Nephron progenitor cell (in vitro differentiated cells): ENCODE measurements around the gene FBRSL1.

Experiments used
- DNase-seq: peaks from one replicate; pipeline ENCODE4 v3.0.0; 2021
- H3K27ac Mint-ChIP-seq: 2 replicates; pipeline ENCODE4 v1.8.0; 2021; ENCODE audit warnings: mild to moderate bottlenecking, moderate library complexity, mixed read lengths
- H3K27me3 Mint-ChIP-seq: 2 replicates; pipeline ENCODE4 v1.8.0; 2021; ENCODE audit warnings: mild to moderate bottlenecking, low read depth, mixed read lengths; ENCODE audit not compliant: poor library complexity
- H3K36me3 Mint-ChIP-seq: 2 replicates; pipeline ENCODE4 v1.8.0; 2021; ENCODE audit warnings: low read depth, mixed read lengths
- H3K4me1 Mint-ChIP-seq: 2 replicates; pipeline ENCODE4 v1.8.0; 2021; ENCODE audit warnings: mixed read lengths
- H3K4me3 Mint-ChIP-seq: 2 replicates; pipeline ENCODE4 v1.8.0; 2021; ENCODE audit warnings: mild to moderate bottlenecking, moderate library complexity, mixed read lengths
- H3K9me3 Mint-ChIP-seq: 2 replicates; pipeline ENCODE4 v1.8.0; 2021; ENCODE audit warnings: mild to moderate bottlenecking, moderate library complexity, mixed read lengths
- TF ChIP-seq, protein P1 (sequence below): fragments of 200-600 bp; sonication (generic); IDR thresholded peaks from 2 replicates; pipeline ENCODE4 v1.5.0; 2021; ENCODE audit warnings: antibody characterized with exemption

FBRSL1 gene

DNA sequence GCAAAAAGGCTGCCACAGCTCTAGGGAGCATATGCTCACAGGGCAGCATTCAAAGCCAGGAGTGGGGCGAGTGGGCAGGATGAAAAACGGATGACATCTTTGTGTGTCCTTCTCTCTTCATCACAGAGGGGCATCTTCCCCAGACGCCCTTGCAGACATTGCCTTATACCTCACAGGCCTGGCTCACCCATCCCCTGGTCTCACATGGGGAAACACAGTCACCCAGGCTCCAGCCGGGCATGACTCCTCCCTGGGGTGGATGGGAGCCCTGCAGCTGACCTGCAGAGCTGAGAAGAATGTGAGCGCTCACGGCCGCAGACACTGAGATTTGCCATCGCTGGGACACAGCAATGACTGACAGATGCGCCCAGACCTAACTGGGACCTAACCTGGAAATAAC, 7.2 kb upstream of the FBRSL1 start:
- peaks cover 64% of the 10 kb centered on the region for H3K27me3 Mint-ChIP-seq
- H3K9me3 Mint-ChIP-seq, result no peaks in the 10 kb centered on the region
- no peaks in the 10 kb centered on the region for H3K36me3 Mint-ChIP-seq
- H3K4me3 Mint-ChIP-seq, result no peak overlapping the region
- no peak overlapping the region for H3K27ac Mint-ChIP-seq
- TF ChIP-seq, protein P1, sequence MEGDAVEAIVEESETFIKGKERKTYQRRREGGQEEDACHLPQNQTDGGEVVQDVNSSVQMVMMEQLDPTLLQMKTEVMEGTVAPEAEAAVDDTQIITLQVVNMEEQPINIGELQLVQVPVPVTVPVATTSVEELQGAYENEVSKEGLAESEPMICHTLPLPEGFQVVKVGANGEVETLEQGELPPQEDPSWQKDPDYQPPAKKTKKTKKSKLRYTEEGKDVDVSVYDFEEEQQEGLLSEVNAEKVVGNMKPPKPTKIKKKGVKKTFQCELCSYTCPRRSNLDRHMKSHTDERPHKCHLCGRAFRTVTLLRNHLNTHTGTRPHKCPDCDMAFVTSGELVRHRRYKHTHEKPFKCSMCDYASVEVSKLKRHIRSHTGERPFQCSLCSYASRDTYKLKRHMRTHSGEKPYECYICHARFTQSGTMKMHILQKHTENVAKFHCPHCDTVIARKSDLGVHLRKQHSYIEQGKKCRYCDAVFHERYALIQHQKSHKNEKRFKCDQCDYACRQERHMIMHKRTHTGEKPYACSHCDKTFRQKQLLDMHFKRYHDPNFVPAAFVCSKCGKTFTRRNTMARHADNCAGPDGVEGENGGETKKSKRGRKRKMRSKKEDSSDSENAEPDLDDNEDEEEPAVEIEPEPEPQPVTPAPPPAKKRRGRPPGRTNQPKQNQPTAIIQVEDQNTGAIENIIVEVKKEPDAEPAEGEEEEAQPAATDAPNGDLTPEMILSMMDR, result no peak
- H3K4me1 Mint-ChIP-seq, result peaks cover 8% of the 10 kb centered on the region
- no peak for DNase-seq

DNA sequence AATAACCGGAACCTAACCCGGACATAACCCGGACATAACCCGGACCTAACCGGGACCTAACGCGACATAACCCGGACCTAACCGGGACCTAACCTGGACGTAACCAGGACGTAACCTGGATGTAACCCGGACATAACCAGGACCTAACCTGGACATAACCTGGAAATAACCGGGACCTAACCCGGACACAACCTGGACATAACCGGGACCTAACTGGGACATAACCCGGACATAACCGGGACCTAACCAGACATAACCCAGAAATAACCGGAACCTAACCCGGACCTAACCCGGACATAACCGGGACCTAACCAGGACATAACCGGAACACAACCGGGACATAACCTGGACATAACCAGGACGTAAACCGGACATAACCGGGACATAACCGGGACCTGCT, 6.7 kb upstream of the FBRSL1 start:
- TF ChIP-seq, protein P1, result no peak
- peaks cover 69% of the 10 kb centered on the region for H3K27me3 Mint-ChIP-seq
- peaks cover 13% of the 10 kb centered on the region for H3K4me1 Mint-ChIP-seq
- no peak for DNase-seq
- no peak overlapping the region for H3K4me3 Mint-ChIP-seq
- H3K36me3 Mint-ChIP-seq, result no peaks in the 10 kb centered on the region
- H3K9me3 Mint-ChIP-seq, result no peaks in the 10 kb centered on the region
- no peak overlapping the region for H3K27ac Mint-ChIP-seq

DNA sequence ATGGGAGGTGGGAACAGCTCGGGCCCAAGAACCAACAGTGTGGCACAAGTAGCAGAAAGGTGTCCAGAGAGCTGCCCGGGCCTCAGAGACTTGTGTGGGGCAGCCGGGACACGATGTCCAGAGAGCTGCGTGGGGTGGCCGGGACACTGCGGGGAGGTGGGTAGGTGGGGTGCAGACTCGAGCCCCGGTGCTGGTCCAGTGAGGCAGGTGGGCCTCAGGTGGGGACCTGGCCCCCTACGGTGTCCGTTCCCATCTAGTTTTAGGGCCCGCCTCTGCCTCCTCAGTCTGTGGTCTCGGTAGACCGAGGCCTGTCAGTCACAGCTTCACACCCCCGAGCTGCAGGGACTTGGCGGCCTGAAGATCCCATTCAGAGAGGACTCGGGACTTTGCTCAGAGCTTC, 6.3 kb upstream of the FBRSL1 start:
- Mint-ChIP-seq H3K27me3 (peaks cover 73% of the 10 kb centered on the region), H3K9me3 (no peaks in the 10 kb centered on the region), H3K36me3 (no peaks in the 10 kb centered on the region), H3K4me3 (no peak overlapping the region), H3K27ac (no peak overlapping the region), H3K4me1 (peaks cover 15% of the 10 kb centered on the region)
- no peak for DNase-seq
- TF ChIP-seq, protein P1, result no peak

DNA sequence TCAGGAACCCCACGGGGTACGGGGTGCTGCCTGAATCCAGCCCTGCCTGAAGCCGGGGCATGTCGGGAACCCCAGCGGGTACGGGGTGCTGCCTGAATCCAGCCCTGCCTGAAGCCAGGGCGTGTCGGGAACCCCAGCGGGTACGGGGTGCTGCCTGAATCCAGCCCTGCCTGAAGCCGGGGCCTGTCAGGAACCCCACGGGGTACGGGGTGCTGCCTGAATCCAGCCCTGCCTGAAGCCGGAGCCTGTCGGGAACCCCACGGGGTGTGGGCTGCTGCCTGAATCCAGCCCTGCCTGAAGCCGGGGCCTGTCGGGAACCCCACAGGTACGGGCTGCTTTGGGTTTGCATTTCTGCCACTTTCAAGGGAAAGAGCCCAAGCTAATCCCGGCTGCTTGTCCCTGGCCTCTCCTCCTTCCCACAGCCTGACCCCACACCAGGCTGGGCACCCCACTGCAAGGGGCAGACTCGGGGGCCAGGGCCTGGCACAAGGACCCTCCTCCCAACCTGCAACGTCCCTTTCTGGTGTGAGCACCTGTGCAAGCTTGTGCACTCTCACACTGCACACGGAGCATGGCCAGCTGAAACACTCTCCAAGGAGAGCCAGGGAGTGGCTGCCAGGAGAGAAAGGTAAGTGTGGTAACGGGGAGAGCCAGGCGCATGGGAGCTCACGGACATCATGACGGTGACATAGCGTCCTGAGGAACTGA, 5.6 kb upstream of the FBRSL1 start:
- DNase-seq, result no peak
- H3K36me3 Mint-ChIP-seq, result no peaks in the 10 kb centered on the region
- peaks cover 20% of the 10 kb centered on the region for H3K4me1 Mint-ChIP-seq
- TF ChIP-seq, protein P1, result no peak
- no peak overlapping the region for H3K4me3 Mint-ChIP-seq
- H3K27ac Mint-ChIP-seq, result no peak overlapping the region
- H3K9me3 Mint-ChIP-seq, result no peaks in the 10 kb centered on the region
- H3K27me3 Mint-ChIP-seq, result peaks cover 78% of the 10 kb centered on the region

DNA sequence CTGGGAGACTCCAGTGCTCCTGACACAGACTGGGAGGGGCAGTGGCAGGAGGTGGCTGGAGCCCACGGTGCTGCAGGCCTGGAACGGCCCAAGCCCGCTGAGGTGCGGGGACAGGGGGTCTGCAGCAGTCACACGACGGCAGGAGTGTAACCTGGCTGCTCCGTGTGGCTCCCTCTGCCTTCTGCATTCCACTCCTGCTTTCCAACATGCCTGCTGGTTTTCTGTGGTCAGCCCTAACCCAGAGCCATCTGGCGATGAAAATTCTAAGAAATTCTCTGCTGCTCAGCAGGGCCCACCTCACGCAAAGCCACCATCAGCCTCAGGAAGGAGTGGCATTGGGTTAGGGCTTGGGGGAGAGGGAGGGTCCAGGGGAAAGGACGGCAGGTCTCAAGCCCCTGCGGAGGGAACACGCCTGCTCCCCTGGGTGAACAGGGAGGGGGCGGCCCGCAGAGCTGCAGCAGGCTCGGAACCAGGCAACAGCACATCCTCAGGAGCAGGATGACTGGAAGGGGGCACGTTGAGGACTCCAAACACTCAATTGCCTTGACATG, 5.0 kb upstream of the FBRSL1 start:
- DNase-seq, result no peak
- TF ChIP-seq, protein P1, result no peak
- H3K4me3 Mint-ChIP-seq, result no peak overlapping the region
- H3K27ac Mint-ChIP-seq, result no peak overlapping the region
- no peaks in the 10 kb centered on the region for H3K36me3 Mint-ChIP-seq
- peaks cover 20% of the 10 kb centered on the region for H3K4me1 Mint-ChIP-seq
- no peaks in the 10 kb centered on the region for H3K9me3 Mint-ChIP-seq
- peaks cover 74% of the 10 kb centered on the region for H3K27me3 Mint-ChIP-seq

DNA sequence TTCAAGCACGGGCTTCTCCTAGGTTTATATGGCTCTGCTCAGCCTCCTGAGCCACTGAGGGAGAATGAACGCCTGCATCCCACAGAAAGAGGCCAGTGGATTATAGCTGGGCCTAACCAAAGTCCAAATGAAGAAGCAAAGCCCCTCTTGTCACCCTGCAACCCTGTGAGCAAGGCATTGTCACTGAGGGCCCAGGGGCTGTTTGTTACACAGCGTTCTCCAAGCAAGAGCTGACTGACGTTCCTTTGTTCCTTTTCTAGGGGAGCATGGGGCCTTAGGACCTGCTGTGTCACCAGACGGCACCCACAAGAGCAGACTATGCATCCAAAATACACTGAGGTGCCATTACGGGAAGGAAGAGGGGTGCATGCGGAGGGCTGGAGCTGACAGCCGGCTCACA, 4.3 kb upstream of the FBRSL1 start:
- Mint-ChIP-seq H3K4me1 (peaks cover 20% of the 10 kb centered on the region), H3K9me3 (no peaks in the 10 kb centered on the region), H3K27ac (no peak overlapping the region), H3K36me3 (no peaks in the 10 kb centered on the region), H3K27me3 (peaks cover 69% of the 10 kb centered on the region), H3K4me3 (no peak overlapping the region)
- TF ChIP-seq, protein P1, result no peak
- no peak for DNase-seq
